Stomach (tissue), 9 donors: ENCODE results near the gene SLC1A5. TPM values are rescaled to one million over a fixed set of nuclear protein-coding genes. Genes with fewer than 3 reads are reported as not detected.

Experiments used
- DNase-seq, 2 donors: peaks; one replicate each; pipeline versions ENCODE4 v3.0.0 to v3.0.0-alpha.2; 2013 to 2019
- H3K27ac ChIP-seq, 5 donors: fragments of 200-600 bp in 4 of 5; sonication (generic) in 4 of 5; one replicate each; pipeline ENCODE4 v1.5.1; 2013 to 2019; ENCODE audit warnings: mild to moderate bottlenecking in 1 of 5, moderate library complexity in 1 of 5
- H3K27me3 ChIP-seq, 3 donors: fragments of 200-600 bp; sonication (generic); one replicate each; pipeline ENCODE4 v1.5.1; 2017 to 2019; ENCODE audit warnings: mixed run types in 1 of 3
- H3K36me3 ChIP-seq, 4 donors: fragments of 200-600 bp; sonication (generic); 1 replicate in 3 of 4; 2 replicates in 1 of 4; pipeline ENCODE4 v1.5.1; 2016 to 2019
- H3K4me1 ChIP-seq, 4 donors: fragments of 200-600 bp; sonication (generic); one replicate each; pipeline ENCODE4 v1.5.1; 2016 to 2019
- H3K4me3 ChIP-seq, 4 donors: fragments of 200-600 bp; sonication (generic) in 3 of 4; one replicate each; pipeline ENCODE4 v1.5.1; 2016 to 2019; ENCODE audit warnings: mild to moderate bottlenecking in 1 of 4
- H3K9me3 ChIP-seq, 4 donors: fragments of 200-600 bp; sonication (generic); one replicate each; pipeline ENCODE4 v1.5.1; 2016 to 2019
- CTCF ChIP-seq, 7 experiments: fragments of 450-650 bp in 4 of 7; fragments of 200-600 bp in 3 of 7; sonication (generic) in 3 of 7; IDR thresholded peaks; one replicate each; pipeline ENCODE4 v1.5.1; 2016 to 2019; ENCODE audit warnings: antibody characterized with exemption in 7 of 7, control low read depth in 2 of 7, mild to moderate bottlenecking in 1 of 7
- EP300 ChIP-seq: sonication (generic); formaldehyde crosslinking; IDR thresholded peaks from one replicate; pipeline ENCODE4 v1.6.1; 2017; ENCODE audit warnings: antibody characterized with exemption
- POLR2A ChIP-seq, 4 donors: fragments of 450-650 bp; IDR thresholded peaks; one replicate each; pipeline ENCODE4 v1.6.1; 2016; ENCODE audit warnings: antibody characterized with exemption in 4 of 4, control low read depth in 2 of 4, mild to moderate bottlenecking in 1 of 4, moderate library complexity in 1 of 4
- POLR2AphosphoS5 ChIP-seq, 3 donors: sonication (generic); formaldehyde crosslinking; IDR thresholded peaks; one replicate each; pipeline ENCODE4 v1.6.1; 2016; ENCODE audit warnings: antibody characterized with exemption in 3 of 3
- WGBS, 5 donors: extraction: QIAGEN DNeasy Blood & Tissue Kit in 3 of 5; methylation state at CpG; one replicate each; pipeline versions ENCODE4 v1.1.5 to v1.1.7; 2013 to 2018; 5-methylcytosine and 5-hydroxymethylcytosine counted together
- intact Hi-C: fragments of 100-400 bp; cut with DNase I; formaldehyde crosslinking; loops from one replicate; pipeline ENCODE4 v1.15.1; 2023; ENCODE audit warnings: low total_unique reads
- polyA plus RNA-seq, 3 donors: library from polyadenylated mRNA; stranded (reverse); fragments of 200-250 nt; gene quantifications; one replicate each; pipeline ENCODE4 v1.2.3, GENCODE V29; 2013
- total RNA-seq, 5 donors: library from RNA; depleted of rRNA; stranded (reverse); fragments of >200 nt; gene quantifications; one replicate each; pipeline versions ENCODE4 v1.1.0 to v1.2.3, GENCODE V29; 2014 to 2016
- donor health status: healthy with polysubstance abuse.
- donor health status: Bipolar disorder and iron deficiency.
- donor health status: healthy.

The SLC1A5 gene
- total and polyA plus RNA-seq, 8 donors, result 18.7 to 106 (median 31.4) TPM

GRCh38 chr19:46830864-46831263 is 42.5 kb upstream of the SLC1A5 start:
- no peak for DNase-seq
- H3K27me3 ChIP-seq, result no peaks in the 10 kb centered on the region
- H3K27ac ChIP-seq, result no peak overlapping the region
- 75 to 90% (median 84%) methylated on average over 2 of the region's 2 CpGs for WGBS, 5 donors
- TF ChIP-seq POLR2AphosphoS5 (IDR thresholded peaks at IDR 0.05) (no peak), EP300 (no peak), POLR2A (IDR thresholded peaks at IDR 0.05) (no peak), CTCF (IDR thresholded peaks at IDR 0.05) (no peak)
- intact Hi-C loops, result no loop called here
- H3K4me3 ChIP-seq, result no peak overlapping the region
- H3K9me3 ChIP-seq, result no peaks in the 10 kb centered on the region
- H3K4me1 ChIP-seq, result peaks cover 0 to 4% (median 2%) of the 10 kb centered on the region in 4 donors
- H3K36me3 ChIP-seq, result no peaks in the 10 kb centered on the region

GRCh38 chr19:46828484-46828883 is 40.1 kb upstream of the SLC1A5 start:
- Histone ChIP-seq H3K27me3 (no peaks in the 10 kb centered on the region), H3K9me3 (no peaks in the 10 kb centered on the region), H3K4me1 (peaks cover 0 to 4% (median 2%) of the 10 kb centered on the region in 4 donors), H3K4me3 (no peak overlapping the region), H3K36me3 (no peaks in the 10 kb centered on the region), H3K27ac (no peak overlapping the region)
- 70 to 80% (median 72%) methylated on average over 5 of the region's 5 CpGs for WGBS, 5 donors
- no peak for DNase-seq
- intact Hi-C loops, result no loop called here
- TF ChIP-seq EP300 (no peak), POLR2AphosphoS5 (IDR thresholded peaks at IDR 0.05) (no peak), CTCF (IDR thresholded peaks at IDR 0.05) (no peak), POLR2A (IDR thresholded peaks at IDR 0.05) (no peak)

- Histone ChIP-seq H3K36me3 (no peaks in the 10 kb centered on the region), H3K4me3 (no peak overlapping the region), H3K9me3 (no peaks in the 10 kb centered on the region), H3K27ac (no peak overlapping the region), H3K27me3 (no peaks in the 10 kb centered on the region), H3K4me1 (peaks cover 3 to 15% (median 7%) of the 10 kb centered on the region in 4 donors)
- TF ChIP-seq CTCF (IDR thresholded peaks at IDR 0.05) (no peak), POLR2AphosphoS5 (IDR thresholded peaks at IDR 0.05) (no peak), EP300 (no peak), POLR2A (IDR thresholded peaks at IDR 0.05) (no peak)
- WGBS, 5 donors, result 82 to 91% (median 86%) methylated on average over 5 of the region's 5 CpGs
- DNase-seq, result no peak
- intact Hi-C loops, result no loop called here
Measured at GRCh38 chr19:46825731-46826055, 37.3 kb upstream of the SLC1A5 start.

- 77 to 86% (median 82%) methylated on average over 21 of the region's 21 CpGs for WGBS, 5 donors
- DNase-seq, result no peak
- peak overlapping the region in 2 of 5 donors; percentile 17 to 60 for H3K27ac ChIP-seq
Measured at GRCh38 chr19:46824890-46825730, 36.7 kb upstream of the SLC1A5 start.

More at GRCh38 chr19:46824890-46825730, 36.7 kb upstream of the SLC1A5 start:
- TF ChIP-seq POLR2AphosphoS5 (IDR thresholded peaks at IDR 0.05) (no peak), CTCF (IDR thresholded peaks at IDR 0.05) (no peak), EP300 (no peak), POLR2A (IDR thresholded peaks at IDR 0.05) (no peak)
- Histone ChIP-seq H3K4me3 (no peak overlapping the region), H3K36me3 (no peaks in the 10 kb centered on the region), H3K9me3 (no peaks in the 10 kb centered on the region), H3K27me3 (no peaks in the 10 kb centered on the region), H3K4me1 (peaks cover 3 to 15% (median 7%) of the 10 kb centered on the region in 4 donors)
- intact Hi-C loops, result no loop called here
